Muscle of back (tissue), 11 donors: ENCODE results near the gene PDE4B. TPM values are rescaled to one million over a fixed set of nuclear protein-coding genes. Genes with fewer than 3 reads are reported as not detected.
"Not testable (repeated sequence)": the region's sequence is repeated elsewhere in the genome, so short reads cannot be mapped to it uniquely, and the experiment has no call there.

Source experiments
- DNase-seq, 3 donors: peaks; one replicate each; pipeline versions ENCODE4 v3.0.0 to v3.0.0-alpha.2; 2013
- polyA plus RNA-seq, 10 donors: library from polyadenylated mRNA; unstranded; fragments of 120-200 nt; gene quantifications; one replicate each; pipeline ENCODE4 v1.2.1, GENCODE V29; 2013; ENCODE audit not compliant: insufficient read length in 10 of 10

PDE4B gene
- polyA plus RNA-seq, 10 donors = 13.9 to 26.6 (median 19.7) TPM

- DNase-seq = no peak
Observed at GRCh38 chr1:65949933-65950332, 157.2 kb downstream of the PDE4B start.

DNA sequence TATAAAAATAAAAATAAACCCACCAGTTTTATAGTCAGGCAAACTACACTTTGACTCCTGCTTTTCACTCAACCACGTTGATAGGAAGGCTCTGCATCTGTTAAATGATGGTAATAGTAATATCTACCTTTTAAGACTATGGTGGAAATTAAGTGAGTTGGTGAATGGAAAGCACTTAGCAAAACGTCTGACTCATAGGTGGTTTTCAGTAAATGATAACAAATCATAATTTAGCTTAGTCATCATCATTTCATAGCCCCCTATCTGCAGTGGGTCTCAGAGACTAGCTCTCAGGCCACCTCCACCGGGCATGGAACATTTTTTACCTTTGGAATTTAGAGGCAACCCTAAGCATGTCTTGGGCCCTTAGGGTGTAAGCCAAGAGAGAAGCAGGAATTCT, 160.0 kb downstream of the PDE4B start:
- no peak for DNase-seq

DNA sequence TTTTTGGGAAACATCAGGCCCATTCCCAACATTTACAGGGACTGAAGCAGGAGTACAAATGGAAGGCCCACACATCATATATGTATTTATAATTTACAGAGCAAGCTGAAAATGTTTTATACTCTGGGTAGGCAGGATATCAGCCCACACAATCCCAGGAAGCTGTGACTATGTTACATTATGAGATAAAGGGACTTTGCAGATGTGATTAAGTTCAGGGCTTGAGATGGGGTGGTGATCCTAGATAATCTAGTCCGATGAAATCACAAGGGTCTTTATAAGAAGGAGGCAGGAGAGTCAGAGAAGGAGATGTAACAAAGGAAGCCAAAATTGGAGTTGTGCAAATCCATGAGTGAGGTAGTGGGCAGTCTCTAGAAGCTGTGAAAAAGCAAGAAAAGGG, 160.5 kb downstream of the PDE4B start:
- no peak for DNase-seq

DNA sequence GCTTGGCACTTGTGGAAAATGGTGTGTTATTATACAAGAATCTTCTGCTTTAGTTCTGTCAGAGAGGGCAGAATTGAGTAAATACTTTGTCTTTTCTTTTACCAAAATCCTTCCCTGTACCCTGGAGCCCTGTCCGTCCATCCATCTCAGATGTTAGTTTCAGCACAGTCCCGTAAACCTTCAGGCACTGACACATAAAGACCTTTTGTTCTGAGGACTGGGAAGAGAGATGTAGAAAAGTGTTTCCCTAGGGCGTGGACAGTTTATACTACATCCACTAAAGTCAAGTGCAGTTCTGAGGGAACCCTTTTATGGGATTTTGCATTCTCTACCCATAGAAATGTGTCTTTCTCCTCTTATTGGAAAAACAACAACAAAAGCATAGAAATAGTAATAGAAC, 162.4 kb downstream of the PDE4B start:
- no peak for DNase-seq

GRCh38 chr1:65955503-65955902, 162.8 kb downstream of the PDE4B start:
- no peak for DNase-seq

- DNase-seq = peak; percentile 43 to 72 (median 61)
Observed at GRCh38 chr1:65958561-65959350, 166.1 kb downstream of the PDE4B start.

DNA sequence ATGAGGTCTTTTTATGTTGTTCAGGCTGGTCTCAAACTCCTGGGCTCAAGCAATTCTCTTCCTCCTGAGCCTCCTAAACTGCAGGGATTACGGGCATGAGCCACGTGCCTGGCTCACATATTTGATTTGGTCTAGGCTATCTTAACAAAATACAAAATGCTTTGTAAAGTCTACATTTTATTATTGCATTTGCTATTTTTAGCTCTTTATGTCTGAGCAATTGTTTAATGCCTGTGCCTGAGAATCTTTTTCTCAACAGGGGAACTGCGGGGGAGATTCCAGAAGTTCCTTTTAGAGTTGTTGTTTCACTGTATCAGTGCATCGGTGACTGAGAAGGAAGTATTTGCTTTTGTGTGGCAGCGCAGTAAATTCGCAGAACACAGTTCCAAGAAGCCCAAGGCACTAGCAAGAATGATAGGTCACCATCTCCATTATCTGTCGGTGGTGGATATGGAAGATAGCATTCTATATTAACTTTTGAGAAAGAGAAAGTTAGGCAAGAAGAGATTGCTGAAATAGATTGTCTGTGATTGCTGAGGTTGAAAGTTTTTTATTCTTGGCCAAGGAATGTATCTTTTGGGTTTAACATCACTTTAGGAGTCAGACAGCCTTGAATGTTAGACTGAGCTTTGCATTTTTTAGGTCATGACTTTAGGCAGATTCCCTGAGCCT, 167.3 kb downstream of the PDE4B start:
- no peak for DNase-seq

GRCh38 chr1:65963156-65963888, 170.6 kb downstream of the PDE4B start:
- DNase-seq = no peak

DNA sequence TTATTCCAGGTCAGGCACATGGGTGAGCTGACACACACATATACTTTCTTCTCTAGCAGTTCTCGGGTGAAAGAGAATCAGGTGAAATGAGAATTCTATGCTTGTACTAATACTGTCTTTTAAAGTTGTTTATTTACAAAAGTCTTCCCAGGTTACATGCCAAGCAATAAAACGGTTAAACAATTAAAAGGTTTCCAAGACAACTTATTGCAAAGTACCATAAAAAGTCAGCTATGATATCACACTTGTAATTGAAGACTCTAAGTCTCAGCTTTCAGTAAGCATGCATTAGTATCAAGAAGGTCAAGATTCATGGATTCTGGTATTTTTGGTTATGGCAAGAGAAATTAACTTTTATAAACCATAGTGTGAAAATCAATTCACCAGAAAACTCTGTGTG, 171.4 kb downstream of the PDE4B start:
- DNase-seq = no peak

DNA sequence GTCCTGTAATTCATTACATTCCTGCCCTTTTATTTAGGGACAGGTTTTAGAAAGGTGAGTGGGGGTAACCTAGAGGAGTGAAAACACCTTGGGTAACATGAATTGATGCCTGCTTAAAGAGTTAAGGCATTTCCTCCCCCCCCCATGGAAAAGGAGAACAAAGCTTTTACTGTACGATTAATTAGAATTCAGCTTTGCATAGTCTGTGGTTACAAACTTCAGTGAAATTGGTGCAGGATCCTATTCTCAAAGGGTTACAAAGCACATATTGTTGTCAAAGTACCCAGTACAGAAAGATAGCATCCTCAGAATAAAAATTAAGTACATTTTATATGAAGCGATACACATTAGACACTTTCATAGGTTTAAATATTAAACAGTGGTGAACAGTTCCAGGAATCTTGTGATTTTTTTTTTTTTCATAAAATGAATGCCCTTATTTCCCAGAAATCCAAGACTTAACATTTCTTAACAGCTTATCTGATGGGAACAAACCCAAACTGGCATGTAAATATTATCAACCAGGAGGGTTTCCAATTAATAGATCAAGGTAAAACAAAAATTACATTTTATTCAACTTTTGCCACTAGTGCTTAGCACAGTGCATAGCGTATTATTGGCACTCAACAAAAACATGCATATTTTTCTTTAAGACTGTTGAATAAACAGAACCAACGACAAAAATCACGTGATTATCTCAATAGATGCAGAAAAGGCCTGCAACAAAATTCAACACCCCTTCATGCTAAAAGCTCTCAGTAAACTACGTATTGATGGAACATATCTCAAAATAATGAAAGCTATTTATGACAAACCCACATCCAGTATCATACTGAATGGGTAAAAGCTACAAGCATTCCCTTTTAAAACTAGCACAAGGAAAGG, 172.7 kb downstream of the PDE4B start:
- no peak for DNase-seq

- DNase-seq = not testable (repeated sequence)
Observed at GRCh38 chr1:65967492-65967891, 174.8 kb downstream of the PDE4B start.

DNA sequence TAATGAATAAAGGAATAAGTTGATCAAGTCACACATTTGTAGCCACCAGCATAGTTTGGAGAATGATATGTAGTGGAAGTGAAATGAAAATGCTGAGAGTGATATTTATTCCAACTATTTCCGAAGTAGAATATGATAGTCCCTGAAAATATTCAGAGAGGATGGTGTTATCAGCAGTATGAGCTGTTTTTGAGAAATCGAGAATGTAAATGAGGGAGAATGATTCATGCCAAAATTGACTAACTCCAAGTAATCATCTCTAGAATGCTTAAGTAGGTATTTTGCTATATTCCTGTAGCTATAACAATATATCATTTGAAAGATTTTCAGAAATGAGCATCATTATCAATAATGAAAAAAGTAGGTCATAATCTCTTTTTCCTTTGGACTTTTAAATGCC, 178.9 kb downstream of the PDE4B start:
- DNase-seq = no peak

GRCh38 chr1:65975708-65976107, 183.0 kb downstream of the PDE4B start:
- DNase-seq = no peak

DNA sequence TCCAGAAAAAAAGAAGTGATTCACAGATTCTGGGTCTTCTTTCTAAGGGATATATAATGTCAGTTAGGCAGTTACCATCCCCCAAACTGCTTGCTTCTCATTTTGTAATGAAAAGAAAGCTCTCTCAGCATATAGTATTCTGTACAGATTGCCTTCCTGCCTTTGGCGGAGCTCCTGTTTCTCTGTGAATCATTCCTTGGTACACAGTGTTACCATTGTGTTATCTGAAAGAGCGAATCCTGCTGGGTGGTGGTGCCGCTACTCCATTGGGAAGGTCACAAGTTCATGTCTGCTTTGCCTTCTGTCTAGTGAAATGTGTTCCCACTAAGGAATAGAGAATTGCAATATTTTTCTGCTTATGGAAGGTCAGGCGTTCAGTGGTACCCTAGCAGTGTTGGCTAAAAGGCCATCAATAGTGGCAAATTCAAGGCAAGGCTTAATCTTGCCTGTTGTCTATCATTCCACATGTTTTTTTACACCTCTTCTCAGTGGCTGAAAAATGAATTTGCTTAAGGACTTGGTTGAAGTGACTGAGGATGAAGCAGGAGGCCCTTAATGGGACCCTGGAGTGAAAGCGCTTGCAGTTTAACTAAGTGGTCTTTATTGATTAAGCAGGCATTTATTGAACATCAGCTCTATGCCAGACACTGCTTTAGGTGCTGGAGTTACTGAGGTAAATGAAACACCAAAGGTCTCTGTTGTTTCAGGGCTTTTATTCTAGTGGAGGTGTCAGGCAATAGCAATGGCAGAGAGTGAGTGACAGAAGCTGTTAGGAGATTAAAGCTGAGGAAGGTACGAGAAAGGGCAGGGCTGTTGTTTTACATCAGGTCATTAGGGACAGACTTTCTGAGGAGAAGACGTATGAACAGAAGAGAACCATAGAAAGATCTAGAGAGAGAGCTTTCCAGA, 186.7 kb downstream of the PDE4B start:
- peak in 1 of 3 donors; percentile 61 for DNase-seq

DNA sequence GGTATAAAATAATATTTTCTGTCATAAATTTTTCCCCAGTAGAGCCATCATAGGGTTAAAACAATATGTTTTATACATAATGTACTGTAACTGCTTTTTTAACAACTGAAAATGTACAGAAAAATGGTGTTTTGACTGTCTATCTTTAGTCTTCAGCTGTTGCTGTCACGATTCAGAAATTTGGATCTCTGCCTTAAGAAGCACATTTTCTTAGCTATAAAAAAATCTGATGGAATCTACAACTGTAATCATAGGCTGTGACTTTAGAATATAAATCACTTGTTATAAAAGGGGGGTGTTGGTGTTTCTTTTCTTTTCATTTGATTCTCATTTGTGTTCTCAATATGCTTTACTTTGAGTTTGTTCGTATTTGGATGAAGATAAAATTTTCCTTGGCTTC, 187.5 kb downstream of the PDE4B start:
- peak in 1 of 3 donors; percentile 45 for DNase-seq

DNA sequence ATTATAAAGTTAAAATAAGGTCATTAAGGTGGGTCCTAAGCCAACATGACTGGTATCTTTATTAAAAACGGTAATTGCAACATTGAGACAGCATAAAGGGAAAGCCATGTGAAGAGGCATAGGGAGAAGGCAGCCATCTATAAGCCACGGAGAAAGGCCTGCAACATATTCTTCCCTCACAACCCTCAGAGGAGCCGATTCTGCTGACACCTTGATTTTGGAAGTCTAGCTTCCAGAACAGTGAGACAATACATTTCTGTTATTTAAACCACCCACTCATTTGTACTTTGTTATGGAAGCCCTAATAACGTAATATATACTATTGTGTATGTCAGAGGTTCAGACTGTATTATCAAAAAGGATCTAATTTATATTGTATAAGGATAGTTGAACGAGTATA, 190.8 kb downstream of the PDE4B start:
- no peak for DNase-seq

- DNase-seq = no peak
Observed at GRCh38 chr1:65985393-65986066, 192.8 kb downstream of the PDE4B start.

GRCh38 chr1:65986146-65986545, 193.5 kb downstream of the PDE4B start:
- DNase-seq = no peak

DNA sequence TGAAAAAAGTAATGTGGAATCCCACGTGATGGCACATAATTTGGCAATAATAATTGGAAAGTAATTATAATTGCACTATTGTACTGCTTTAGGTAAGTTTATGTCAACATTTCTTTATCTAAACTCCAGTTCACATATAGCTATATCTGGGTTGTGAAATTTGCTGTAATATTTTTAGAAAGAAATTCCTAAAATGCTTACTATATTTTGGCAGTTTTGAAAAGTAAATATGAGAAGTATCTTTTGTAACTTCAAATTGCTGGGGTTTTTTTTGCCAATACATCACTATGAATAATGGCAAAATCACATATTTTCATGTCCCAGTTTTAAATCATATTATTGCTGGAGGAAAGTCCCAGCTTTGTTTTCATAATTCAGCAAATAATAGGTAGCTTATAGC, 197.5 kb downstream of the PDE4B start:
- DNase-seq = no peak

GRCh38 chr1:65991694-65992093, 199.0 kb downstream of the PDE4B start:
- DNase-seq = no peak
